Measurements from ENCODE around the gene MGMT.

MGMT gene

GRCh38 chr10:129589546-129589945 lies 122.5 kb downstream of the MGMT start:
- no peak for TF ChIP-seq CTCF (IDR thresholded peaks at IDR 0.05)
- no peak for TF ChIP-seq ZFX (IDR thresholded peaks at IDR 0.05; ENCODE audit: borderline replicate concordance)
- H3K27ac ChIP-seq, result no peak overlapping the region

GRCh38 chr10:129593953-129594352 lies 126.9 kb downstream of the MGMT start:
- TF ChIP-seq CTCF (IDR thresholded peaks at IDR 0.05) (no peak), ZFX (IDR thresholded peaks at IDR 0.05; ENCODE audit: borderline replicate concordance) (no peak)
- H3K27ac ChIP-seq, result no peak overlapping the region

DNA sequence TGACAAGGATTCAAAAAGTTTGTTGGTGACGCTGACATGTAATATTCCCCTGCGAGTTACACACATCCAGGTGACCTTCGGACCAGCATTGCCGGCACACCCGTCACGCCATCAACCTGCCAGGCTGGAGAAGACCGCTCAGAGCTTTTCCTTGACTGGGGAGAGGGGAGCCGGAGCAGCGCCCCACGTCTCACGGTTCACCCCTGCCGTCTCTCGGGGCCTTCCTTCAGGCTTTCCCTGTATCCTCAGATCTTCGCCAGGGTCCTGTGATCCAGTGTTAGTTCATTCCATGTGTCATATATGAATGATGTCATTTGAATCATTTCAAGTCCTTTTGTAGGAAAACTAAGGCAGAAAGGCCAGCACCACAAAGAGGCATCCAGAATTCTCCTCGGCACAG lies 127.8 kb downstream of the MGMT start:
- no peak overlapping the region for H3K27ac ChIP-seq
- TF ChIP-seq CTCF (IDR thresholded peaks at IDR 0.05), result no peak
- no peak for TF ChIP-seq ZFX (IDR thresholded peaks at IDR 0.05; ENCODE audit: borderline replicate concordance)

- TF ChIP-seq CTCF (IDR thresholded peaks at IDR 0.05), result no peak
- TF ChIP-seq ZFX (IDR thresholded peaks at IDR 0.05; ENCODE audit: borderline replicate concordance), result no peak
Measured at GRCh38 chr10:129598413-129598812, 131.4 kb downstream of the MGMT start.

GRCh38 chr10:129599160-129599559 lies 132.1 kb downstream of the MGMT start:
- no peak overlapping the region for H3K27ac ChIP-seq
- TF ChIP-seq CTCF (IDR thresholded peaks at IDR 0.05) (no peak), ZFX (IDR thresholded peaks at IDR 0.05; ENCODE audit: borderline replicate concordance) (no peak)

More at GRCh38 chr10:129598413-129598812, 131.4 kb downstream of the MGMT start:
- H3K27ac ChIP-seq, result no peak overlapping the region

- TF ChIP-seq ZFX (IDR thresholded peaks at IDR 0.05; ENCODE audit: borderline replicate concordance) (no peak), CTCF (IDR thresholded peaks at IDR 0.05) (no peak)
- no peak overlapping the region for H3K27ac ChIP-seq
Measured at GRCh38 chr10:129601737-129602136, 134.7 kb downstream of the MGMT start.

DNA sequence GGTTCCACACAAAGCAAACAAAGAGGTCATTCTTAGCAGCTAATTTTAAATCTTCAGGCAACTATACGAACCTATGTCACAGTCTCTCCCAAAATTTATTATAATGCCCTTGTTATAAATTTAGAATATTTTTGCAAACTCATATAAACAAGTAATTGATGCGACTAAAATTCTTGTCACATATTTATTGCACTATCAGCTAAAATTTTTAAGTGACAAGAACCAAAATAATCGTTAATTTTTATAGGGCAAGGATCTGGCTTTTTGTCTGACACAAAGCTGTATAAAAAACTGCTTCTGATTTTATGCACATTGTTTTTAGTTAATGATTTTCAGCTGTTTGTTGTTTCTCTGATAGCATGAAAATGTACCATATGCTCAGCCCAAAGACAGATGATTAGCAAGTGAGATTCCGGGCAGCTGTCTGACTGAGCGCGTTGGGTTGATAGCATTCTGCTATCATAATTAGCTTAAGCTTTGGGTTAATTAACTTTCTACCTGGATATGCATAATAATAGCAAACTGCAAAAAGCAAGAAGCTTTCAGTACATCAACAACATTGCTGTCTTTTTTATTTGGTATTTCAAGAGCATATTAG lies 136.0 kb downstream of the MGMT start:
- H3K27ac ChIP-seq, result no peak overlapping the region
- TF ChIP-seq ZFX (IDR thresholded peaks at IDR 0.05; ENCODE audit: borderline replicate concordance) (no peak), CTCF (IDR thresholded peaks at IDR 0.05) (no peak)

All from 22Rv1 (cell line).